Upper lobe of left lung (tissue), 4 donors: ENCODE measurements around the gene DAD1.

Experiments
- POLR2A ChIP-seq, 4 donors: fragments of 450-650 bp; IDR thresholded peaks; one replicate each; pipeline ENCODE4 v1.5.1; 2016 to 2017; ENCODE audit warnings: antibody characterized with exemption in 4 of 4, mild to moderate bottlenecking in 2 of 4
- POLR2AphosphoS5 ChIP-seq, 2 donors: sonication (generic); formaldehyde crosslinking; IDR thresholded peaks; one replicate each; pipeline ENCODE4 v1.5.1; 2017; ENCODE audit warnings: antibody characterized with exemption in 2 of 2
- TF ChIP-seq, protein P1 (sequence below), 6 experiments: fragments of 450-650 bp in 4 of 6; fragments of 200-600 bp in 2 of 6; sonication (generic) in 2 of 6; IDR thresholded peaks; one replicate each; pipeline ENCODE4 v1.5.1; 2016 to 2019; ENCODE audit warnings: antibody characterized with exemption in 6 of 6

DNA sequence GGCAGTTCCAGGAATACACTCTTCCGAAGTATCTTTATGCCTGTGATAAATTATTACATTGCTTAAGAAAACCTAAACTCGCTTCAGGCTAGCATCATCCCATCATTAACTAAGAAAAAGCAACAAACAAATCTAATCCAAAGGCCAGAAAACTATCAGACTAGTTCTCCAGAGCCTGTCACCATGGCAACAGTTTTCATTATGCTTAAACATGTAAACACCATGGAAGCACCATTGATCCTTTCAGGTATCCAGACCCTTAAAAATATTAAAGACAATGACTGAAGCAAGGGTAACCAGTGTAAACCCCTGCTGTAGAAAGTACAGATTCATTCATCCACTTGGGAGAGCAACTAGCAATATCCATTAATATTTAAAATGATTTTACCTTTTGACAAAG is 9.8 kb downstream of the DAD1 start:
- TF ChIP-seq, protein P1, sequence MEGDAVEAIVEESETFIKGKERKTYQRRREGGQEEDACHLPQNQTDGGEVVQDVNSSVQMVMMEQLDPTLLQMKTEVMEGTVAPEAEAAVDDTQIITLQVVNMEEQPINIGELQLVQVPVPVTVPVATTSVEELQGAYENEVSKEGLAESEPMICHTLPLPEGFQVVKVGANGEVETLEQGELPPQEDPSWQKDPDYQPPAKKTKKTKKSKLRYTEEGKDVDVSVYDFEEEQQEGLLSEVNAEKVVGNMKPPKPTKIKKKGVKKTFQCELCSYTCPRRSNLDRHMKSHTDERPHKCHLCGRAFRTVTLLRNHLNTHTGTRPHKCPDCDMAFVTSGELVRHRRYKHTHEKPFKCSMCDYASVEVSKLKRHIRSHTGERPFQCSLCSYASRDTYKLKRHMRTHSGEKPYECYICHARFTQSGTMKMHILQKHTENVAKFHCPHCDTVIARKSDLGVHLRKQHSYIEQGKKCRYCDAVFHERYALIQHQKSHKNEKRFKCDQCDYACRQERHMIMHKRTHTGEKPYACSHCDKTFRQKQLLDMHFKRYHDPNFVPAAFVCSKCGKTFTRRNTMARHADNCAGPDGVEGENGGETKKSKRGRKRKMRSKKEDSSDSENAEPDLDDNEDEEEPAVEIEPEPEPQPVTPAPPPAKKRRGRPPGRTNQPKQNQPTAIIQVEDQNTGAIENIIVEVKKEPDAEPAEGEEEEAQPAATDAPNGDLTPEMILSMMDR (IDR thresholded peaks at IDR 0.05), result no peak
- TF ChIP-seq POLR2A (IDR thresholded peaks at IDR 0.05), result no peak
- no peak for TF ChIP-seq POLR2AphosphoS5 (IDR thresholded peaks at IDR 0.05)
